HG02763 (cell line): Measurements from ENCODE around the gene NPTN.
A peak's percentile ranks its signal among the peaks of the same experiment; 100 is the strongest.
"Not testable (repeated sequence)": the region's sequence is repeated elsewhere in the genome, so short reads cannot be mapped to it uniquely, and the experiment has no call there.

Experiments used
- ATAC-seq: cut with Tn5 transposase; IDR thresholded peaks from one replicate; pipeline ENCODE4 v1.9.1; 2021; ENCODE audit warnings: mild to moderate bottlenecking, moderate library complexity; ENCODE audit not compliant: unreplicated experiment

The NPTN gene

DNA sequence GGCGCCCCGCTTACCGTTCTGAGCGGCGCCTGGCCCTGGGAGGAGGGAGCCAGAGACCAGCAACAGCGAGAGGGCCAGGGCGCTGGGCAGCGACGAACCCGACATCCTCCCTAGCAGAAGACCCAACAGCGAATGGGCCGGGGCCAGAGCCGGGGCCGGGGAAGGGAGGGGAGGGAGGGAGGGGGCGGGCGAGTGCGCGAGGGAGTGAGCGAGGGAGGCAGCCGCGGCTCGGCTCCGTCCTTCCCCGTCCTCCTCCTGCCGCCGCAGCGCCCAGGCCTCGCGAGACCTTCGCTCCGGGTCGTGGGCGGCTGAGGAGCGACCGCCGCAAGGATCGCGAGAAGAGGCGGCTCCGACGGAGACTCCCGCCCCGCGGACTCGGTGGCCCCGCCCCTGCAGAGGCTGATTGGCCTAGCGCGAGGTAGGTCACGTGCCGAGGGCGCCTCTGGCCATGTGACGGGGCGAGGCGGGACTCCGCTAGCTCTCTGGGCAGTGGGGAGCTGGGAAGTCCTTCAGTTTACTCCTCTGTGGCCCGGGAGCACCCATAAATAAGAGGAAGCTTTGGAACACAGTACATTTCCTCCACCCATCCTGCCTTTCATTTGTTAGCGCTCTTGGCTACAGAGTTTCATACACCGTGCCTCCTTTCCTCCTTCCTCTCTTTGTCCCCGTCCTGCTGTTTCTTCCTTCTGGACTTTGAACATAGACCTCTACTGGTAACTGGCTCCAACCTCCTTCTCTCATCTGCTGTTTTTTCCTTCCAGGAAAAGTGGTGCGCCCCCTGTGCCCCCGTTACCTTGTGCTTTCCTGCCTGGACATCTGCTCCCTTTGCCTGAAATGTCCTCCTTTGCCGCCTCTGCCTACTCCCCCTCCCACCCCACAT is at the start of gene NPTN:
Gene NPTN, minus strand, starts transcription at position 279 of the 880 bp plus-strand sequence. Its CDS starts 174 bp downstream, at position 105.
- peak; percentile 90 for ATAC-seq

DNA sequence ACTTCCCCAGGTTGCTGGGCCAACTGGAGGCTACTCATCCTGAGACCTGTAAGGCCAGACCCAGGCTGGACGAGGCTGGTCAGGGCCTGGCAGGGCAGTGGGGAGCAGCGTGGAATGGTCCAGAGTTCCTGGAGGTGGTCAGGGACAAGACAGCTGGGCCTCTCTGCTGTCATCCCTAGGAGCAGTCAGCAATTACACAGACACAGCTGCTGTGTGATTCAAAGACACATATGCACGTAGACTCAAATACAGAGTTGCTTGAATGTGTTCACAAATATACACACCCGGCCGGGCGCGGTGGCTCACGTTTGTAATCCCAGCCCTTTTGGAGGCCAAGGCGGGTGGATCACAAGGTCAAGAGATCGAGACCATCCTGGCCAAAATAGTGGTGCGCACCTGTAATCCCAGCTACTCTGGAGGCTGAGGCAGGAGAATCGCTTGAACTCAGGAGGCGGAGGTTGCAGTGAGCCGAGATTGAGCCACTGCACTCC is 49.5 kb upstream of the NPTN start:
- no peak for ATAC-seq

GRCh38 chr15:73681856-73682599 is 48.8 kb upstream of the NPTN start:
- ATAC-seq: no peak

DNA sequence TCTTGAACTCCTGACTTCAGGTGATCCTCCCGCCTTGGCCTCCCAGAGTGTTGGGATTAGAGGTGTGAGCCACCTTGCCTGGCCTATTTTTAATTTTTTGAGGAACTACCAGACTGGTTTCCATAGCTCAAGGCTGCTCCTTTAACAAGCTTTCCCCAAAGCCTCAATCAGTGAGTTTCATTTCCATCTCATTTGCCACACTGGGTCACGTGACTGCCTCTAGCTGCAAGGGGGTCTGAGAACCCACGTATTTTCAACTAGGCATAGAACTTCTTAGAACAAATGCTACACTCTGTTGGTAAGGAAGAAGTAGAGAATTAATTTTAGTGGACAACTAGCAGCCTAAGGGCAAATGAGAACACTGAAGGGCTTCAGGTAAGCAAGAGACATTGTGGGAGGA is 47.9 kb upstream of the NPTN start:
- no peak for ATAC-seq

GRCh38 chr15:73680549-73680948 is 47.4 kb upstream of the NPTN start:
- ATAC-seq: no peak

GRCh38 chr15:73679964-73680363 is 46.8 kb upstream of the NPTN start:
- ATAC-seq: no peak

GRCh38 chr15:73679180-73679579 is 46.0 kb upstream of the NPTN start:
- no peak for ATAC-seq

GRCh38 chr15:73678498-73678897 is 45.3 kb upstream of the NPTN start:
- ATAC-seq: no peak

GRCh38 chr15:73677733-73678132 is 44.5 kb upstream of the NPTN start:
- ATAC-seq: no peak

DNA sequence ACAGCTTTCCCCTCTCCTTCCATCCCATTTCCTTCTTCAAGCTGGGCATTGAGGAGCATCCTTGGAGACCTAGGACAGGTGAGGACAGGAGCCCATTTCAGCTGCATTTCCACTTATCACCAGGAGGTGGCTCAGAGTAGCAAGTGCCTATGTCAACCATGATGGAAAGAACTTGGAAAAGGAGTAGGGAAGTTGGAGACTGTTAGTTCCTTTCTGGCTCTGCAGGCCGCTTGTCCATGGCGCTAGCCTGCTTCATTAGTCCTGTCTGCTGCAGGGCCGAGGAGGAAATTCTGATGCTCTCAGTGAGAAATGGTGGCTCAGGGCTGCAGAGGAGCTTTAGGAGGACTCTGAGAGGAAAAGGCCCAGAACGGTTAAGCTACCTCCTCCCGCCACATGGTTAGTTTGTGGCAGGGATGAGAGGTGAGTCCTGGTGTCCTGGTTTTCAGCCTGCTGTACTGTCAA is 44.0 kb upstream of the NPTN start:
- ATAC-seq: no peak

DNA sequence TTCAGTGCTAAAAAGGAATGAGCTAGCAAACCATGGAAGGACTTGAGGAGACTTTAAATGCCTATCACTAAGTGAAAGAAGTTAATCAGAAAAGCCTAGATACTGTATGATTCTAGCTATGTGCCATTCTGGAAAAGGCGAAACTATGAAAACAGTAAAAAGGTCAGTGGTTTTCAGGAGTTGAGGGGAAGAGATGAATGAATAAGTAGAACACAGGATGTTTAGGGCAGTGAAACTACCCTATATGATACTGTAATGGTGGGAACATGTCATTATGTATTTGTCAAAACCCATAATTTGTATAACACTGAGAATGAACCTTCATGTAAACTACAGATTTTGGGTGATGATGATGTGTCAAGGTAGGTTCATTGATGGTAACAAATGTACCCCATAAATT is 41.4 kb upstream of the NPTN start:
- no peak for ATAC-seq

DNA sequence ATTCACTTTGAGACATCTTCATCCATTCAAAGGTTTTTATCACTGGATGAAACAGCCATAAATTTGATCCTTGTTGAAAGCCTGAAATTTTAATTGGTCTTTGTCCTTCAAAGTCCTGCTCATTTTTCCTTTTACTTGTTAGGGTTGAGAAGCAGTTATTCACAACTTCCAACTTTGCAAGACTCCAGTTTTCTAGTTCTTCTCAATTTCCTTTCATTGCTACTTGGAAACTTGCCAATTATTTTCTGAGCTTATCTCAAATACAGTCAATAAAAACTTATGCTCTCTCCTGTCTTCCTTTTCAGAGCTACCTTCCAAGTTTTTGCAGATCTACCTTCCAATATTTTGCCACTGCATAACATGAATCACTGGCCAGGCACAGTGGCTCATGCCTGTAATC is 27.3 kb upstream of the NPTN start:
- ATAC-seq: no peak

DNA sequence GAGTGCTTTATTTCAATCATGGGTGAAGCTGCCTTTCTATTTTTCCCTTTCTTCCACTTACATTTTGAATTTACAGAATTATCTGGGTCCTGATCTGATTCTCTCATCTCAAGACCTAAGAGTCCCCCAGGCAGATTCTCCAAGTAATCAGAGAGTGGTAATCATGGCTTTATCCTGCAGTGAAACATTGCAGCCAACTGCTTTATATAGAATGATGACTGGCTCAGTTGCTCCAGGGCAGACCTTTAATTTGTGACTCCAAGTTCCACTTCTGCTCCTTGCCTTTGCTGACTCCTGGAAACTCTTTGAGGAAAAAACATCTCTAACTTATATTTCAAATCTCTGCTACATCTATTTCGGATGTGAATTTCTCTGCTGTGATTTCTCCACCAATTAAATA is 25.5 kb upstream of the NPTN start:
- ATAC-seq: no peak

- no peak for ATAC-seq
Observed at GRCh38 chr15:73655724-73656123, 22.5 kb upstream of the NPTN start.

DNA sequence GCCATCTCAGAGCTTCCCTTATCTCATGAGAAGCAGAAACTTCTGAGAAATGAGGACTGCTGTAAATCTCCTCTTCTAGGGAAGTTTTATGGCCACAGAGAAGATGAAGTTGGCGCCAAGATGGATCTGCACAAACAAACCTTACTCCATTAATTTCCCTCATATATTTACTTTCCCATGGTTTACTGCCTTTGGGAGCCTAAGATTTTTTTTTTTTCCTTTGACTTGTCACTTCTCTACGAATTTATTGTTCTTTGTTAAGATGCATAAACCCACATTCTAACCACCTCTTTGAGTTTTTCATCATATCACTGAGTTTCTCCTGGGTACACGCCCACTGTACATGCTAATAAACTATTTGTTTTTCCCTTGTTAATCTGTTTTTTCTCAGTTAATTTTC is 21.5 kb upstream of the NPTN start:
- no peak for ATAC-seq

DNA sequence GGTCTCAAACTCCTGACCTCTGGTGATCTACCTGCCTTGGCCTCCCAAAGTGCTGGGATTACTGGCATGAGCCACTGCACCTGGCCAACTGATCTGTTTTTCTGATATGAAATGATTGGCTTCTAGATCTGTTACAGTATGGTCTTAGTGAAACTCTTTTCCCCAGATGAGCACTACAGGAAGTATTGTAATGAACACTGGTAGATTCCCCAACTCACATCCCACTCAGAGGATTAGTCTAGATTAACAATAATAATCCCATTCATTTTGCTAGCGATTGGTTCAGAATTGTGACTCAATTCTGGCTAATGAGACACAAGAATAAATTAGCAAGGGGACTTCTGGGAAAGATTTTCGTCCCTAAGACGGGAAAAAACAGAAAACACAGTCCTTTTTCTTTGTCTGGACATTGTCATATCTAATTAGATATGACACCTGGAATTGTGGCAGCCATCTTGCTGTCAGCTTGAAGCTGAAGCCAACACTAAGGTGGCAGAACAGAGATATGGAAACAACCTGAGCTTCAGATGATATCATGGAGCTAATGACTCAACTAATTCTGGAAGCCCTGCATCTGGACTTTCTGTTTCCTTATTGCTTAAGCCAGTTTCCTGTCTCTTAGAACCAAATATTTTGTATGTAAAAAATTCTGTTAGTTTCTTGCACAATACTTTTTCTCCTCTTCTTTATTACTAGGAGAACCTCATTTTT is 17.4 kb upstream of the NPTN start:
- no peak for ATAC-seq

DNA sequence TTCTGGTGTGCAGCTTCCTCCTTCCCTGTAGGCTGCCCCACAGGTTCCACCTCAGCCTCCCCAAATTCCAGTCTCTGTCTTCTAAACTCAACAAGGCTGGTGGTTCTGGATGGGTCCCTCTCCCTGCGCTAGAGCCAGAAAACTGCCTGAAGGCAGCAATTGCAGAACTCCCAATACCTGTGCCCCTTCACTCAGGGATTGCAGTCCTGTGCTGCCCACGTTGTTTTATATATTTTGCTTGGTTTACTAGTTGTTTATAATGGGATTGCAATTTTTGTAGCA is 14.8 kb upstream of the NPTN start:
- ATAC-seq: no peak

DNA sequence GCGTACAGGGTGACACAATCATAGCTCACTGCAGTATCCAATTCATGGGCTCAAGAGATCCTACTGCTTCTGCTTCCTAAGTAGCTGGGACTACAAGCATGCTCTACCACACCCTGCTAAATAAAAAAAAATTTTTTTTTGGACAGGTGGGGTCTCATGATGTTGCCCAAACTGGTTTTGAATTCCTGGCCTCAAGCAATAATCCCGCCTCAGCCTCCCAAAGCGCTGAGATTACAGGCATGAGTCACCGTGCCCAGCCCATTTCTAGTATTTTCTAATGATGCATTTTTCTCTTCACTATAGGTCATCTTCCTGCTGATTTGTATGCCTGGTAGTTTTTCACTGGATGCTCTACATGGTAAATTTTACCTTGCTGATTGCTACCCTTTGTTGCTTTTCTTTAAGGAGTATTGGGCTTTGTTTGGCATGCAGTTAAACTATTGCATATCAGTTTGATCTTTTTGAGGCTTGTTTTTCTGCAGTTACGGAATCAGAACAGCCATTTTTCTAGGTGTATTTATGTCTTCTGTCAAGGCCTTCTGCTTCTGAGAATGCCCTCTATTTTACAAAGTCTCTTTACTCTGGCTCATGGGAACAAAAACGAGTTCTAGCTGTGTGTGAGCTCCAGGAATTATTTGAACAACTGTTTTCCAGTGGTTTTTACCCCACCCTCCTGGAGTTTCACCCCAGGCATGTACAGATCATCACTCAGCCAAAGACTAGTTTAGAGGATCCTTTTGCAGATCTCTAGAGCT is 14.2 kb upstream of the NPTN start:
- no peak for ATAC-seq

- not testable (repeated sequence) for ATAC-seq
Observed at GRCh38 chr15:73639464-73639863, 6.3 kb upstream of the NPTN start.

GRCh38 chr15:73637527-73637926 is 4.3 kb upstream of the NPTN start:
- no peak for ATAC-seq

GRCh38 chr15:73633991-73634495 is 854 bp upstream of the NPTN start:
- ATAC-seq: no peak
